ENCODE measurements around the gene EGLN3. TPM values are rescaled to one million over a fixed set of nuclear protein-coding genes. Genes with fewer than 3 reads are reported as not detected.

The EGLN3 gene
- 1 to 10 TPM in 1 of 3 donors, under 1 TPM in 2; 0.52 to 1.1 (median 0.57) TPM for total RNA-seq
- 6.2 TPM for total RNA-seq (2013)

- Mint-ChIP-seq H3K9me3 (no peaks in the 10 kb centered on the region), H3K27ac (no peak within 1 kb of the TSS), H3K4me3 (peak within 1 kb of the TSS; percentile 83), H3K27me3 (ENCODE audit: low read depth in 2 of 2) (peaks cover 34 to 60% of the 10 kb centered on the region in 2 donors), H3K36me3 (no peaks in the 10 kb centered on the region), H3K4me1 (peaks cover 19 to 21% of the 10 kb centered on the region in 2 donors)
- 2% methylated on average over 91 of the region's 91 CpGs for WGBS (ENCODE audit: insufficient coverage)
- intact Hi-C loops (cut with micrococcal nuclease) = no loop called here
- Histone ChIP-seq H3K27me3 (ENCODE audit: control insufficient read depth, insufficient read depth, low read length) (peaks cover 24% of the 10 kb centered on the region), H3K36me3 (ENCODE audit: control insufficient read depth, insufficient read depth, low read length) (no peaks in the 10 kb centered on the region), H3K4me3 (ENCODE audit: low read length) (peak within 1 kb of the TSS; percentile 65), H3K4me1 (ENCODE audit: control insufficient read depth, insufficient read depth, low read length) (peaks cover 18% of the 10 kb centered on the region), H3K27ac (ENCODE audit: low read length) (no peak within 1 kb of the TSS), H3K9me3 (ENCODE audit: control insufficient read depth, insufficient read depth, low read length) (no peaks in the 10 kb centered on the region)
- TF ChIP-seq CTCF (IDR thresholded peaks at IDR 0.05) = no peak
- ATAC-seq = peak; percentile 10 to 84 (median 83)
- peak; percentile 27 to 45 for DNase-seq
Observed at GRCh38 chr14:33950320-33951182, at the start of gene EGLN3. EGLN3 (minus strand) TSS chr14:33951074; CDS start chr14:33950752, 322 bp downstream.

GRCh38 chr14:34000396-34000795, 49.5 kb upstream of the EGLN3 start:
- Mint-ChIP-seq H3K27me3 (ENCODE audit: low read depth in 2 of 2) (peaks cover 0 to 6% of the 10 kb centered on the region in 2 donors), H3K27ac (no peak overlapping the region), H3K4me1 (no peaks in the 10 kb centered on the region), H3K36me3 (no peaks in the 10 kb centered on the region), H3K9me3 (peaks cover 0 to 3% of the 10 kb centered on the region in 2 donors), H3K4me3 (no peak overlapping the region)
- TF ChIP-seq CTCF (IDR thresholded peaks at IDR 0.05) = no peak
- no peak overlapping the region for H3K4me3 ChIP-seq (ENCODE audit: low read length)
- 95% methylated on average over 3 of the region's 4 CpGs for WGBS (ENCODE audit: insufficient coverage)
- H3K27ac ChIP-seq (ENCODE audit: low read length) = no peak overlapping the region
- no peak for ATAC-seq
- H3K9me3 ChIP-seq (ENCODE audit: control insufficient read depth, insufficient read depth, low read length) = no peaks in the 10 kb centered on the region
- intact Hi-C loops (cut with micrococcal nuclease) = no loop called here
- DNase-seq = no peak
- no peaks in the 10 kb centered on the region for H3K4me1 ChIP-seq (ENCODE audit: control insufficient read depth, insufficient read depth, low read length)
- no peaks in the 10 kb centered on the region for H3K27me3 ChIP-seq (ENCODE audit: control insufficient read depth, insufficient read depth, low read length)
- no peaks in the 10 kb centered on the region for H3K36me3 ChIP-seq (ENCODE audit: control insufficient read depth, insufficient read depth, low read length)

DNA sequence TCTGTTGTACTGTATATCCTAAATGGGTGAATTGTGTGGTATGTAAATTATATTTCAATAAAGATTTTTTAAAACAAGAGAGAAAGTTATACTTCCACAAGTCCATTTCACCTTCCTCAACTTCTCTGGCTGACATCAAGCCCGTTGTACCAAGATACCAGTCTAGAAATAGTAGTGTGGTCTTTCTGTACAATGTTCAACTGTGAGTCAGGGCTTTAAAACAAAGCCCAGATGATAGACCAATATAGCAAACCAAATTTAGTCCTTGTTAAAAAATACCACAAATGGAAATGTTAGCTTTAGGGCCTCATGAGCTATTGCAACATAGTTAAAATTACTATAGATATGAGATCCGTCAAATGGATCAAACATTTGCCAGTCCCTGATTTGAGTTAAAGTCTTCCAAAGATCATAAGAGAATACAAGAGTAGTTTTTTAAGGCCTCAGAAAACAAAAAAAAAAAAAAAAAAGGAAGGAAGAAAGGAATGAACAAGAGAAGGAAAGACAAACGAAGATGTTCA, 49.0 kb upstream of the EGLN3 start:
- no peaks in the 10 kb centered on the region for H3K9me3 ChIP-seq (ENCODE audit: control insufficient read depth, insufficient read depth, low read length)
- no peak for ATAC-seq
- H3K27me3 Mint-ChIP-seq (ENCODE audit: low read depth in 2 of 2) = peaks cover 0 to 6% of the 10 kb centered on the region in 2 donors
- H3K27ac ChIP-seq (ENCODE audit: low read length) = no peak overlapping the region
- H3K4me1 Mint-ChIP-seq = no peaks in the 10 kb centered on the region
- DNase-seq = no peak
- H3K36me3 Mint-ChIP-seq = no peaks in the 10 kb centered on the region
- no peaks in the 10 kb centered on the region for H3K27me3 ChIP-seq (ENCODE audit: control insufficient read depth, insufficient read depth, low read length)
- H3K27ac Mint-ChIP-seq = no peak overlapping the region
- intact Hi-C loops (cut with micrococcal nuclease) = no loop called here
- TF ChIP-seq CTCF (IDR thresholded peaks at IDR 0.05) = no peak
- peaks cover 0 to 3% of the 10 kb centered on the region in 2 donors for H3K9me3 Mint-ChIP-seq
- H3K4me3 ChIP-seq (ENCODE audit: low read length) = no peak overlapping the region
- no peaks in the 10 kb centered on the region for H3K4me1 ChIP-seq (ENCODE audit: control insufficient read depth, insufficient read depth, low read length)
- no peak overlapping the region for H3K4me3 Mint-ChIP-seq
- H3K36me3 ChIP-seq (ENCODE audit: control insufficient read depth, insufficient read depth, low read length) = no peaks in the 10 kb centered on the region
- WGBS (ENCODE audit: insufficient coverage) = no CpG with 5 or more reads among the region's 3 CpGs

Data from natural killer cell (primary cell).